Left colon (tissue), 2 donors: ENCODE results near the gene IRGM. TPM values are rescaled to one million over a fixed set of nuclear protein-coding genes. Genes with fewer than 3 reads are reported as not detected.
"Not testable (repeated sequence)": the region's sequence is repeated elsewhere in the genome, so short reads cannot be mapped to it uniquely, and the experiment has no call there.

Experiments
- ATAC-seq: fragments of 200-7000 bp; cut with Tn5 transposase; one replicate; pipeline ENCODE4 v1.9.1; 2020; ENCODE audit warnings: mild to moderate bottlenecking, moderate library complexity
- DNase-seq, 2 donors: peaks; one replicate each; pipeline ENCODE4 v3.0.0-alpha.2; 2020
- intact Hi-C, 2 donors: fragments of 100-400 bp; cut with DNase I in 1 of 2; cut with micrococcal nuclease in 1 of 2; formaldehyde crosslinking; loops; one replicate each; pipeline versions ENCODE4 v1.11.2 to v1.14.0; 2022; cut with DNase I, micrococcal nuclease
- long read RNA-seq: library from polyadenylated mRNA; unstranded; transcript quantifications from one replicate; pipeline ENCODE4 v2.0.0, GENCODE V29; 2021
- total RNA-seq, 2 donors: library from RNA; stranded (reverse); fragmentation: NEBNext Ultra II Directional; extraction: Animal tissue kit (Norgen Biotek cat#: 25700); gene quantifications; one replicate each; pipeline ENCODE4 v1.2.1, GENCODE V29; 2021
- donor health status: DM: no; HTN: no; CAD: no.
- donor health status: DM: yes; HTN: yes; CAD: no.

The IRGM gene, protein sequence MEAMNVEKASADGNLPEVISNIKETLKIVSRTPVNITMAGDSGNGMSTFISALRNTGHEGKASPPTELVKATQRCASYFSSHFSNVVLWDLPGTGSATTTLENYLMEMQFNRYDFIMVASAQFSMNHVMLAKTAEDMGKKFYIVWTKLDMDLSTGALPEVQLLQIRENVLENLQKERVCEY
- total RNA-seq, result not detected
- long read RNA-seq, result 0 reads

GRCh38 chr5:150846308-150846653 lies at the start of gene IRGM:
IRGM (plus strand) TSS chr5:150846521; CDS start chr5:150848124, 1,603 bp downstream.
- ATAC-seq, DNase-seq: not testable (repeated sequence)
- intact Hi-C loops, result loop anchor here in 1 of 2 donors (2.0 to 10.0 kb wide), 3 partner anchors 45 to 281 kb away; partner anchors contain the start of gene RBM22

DNA sequence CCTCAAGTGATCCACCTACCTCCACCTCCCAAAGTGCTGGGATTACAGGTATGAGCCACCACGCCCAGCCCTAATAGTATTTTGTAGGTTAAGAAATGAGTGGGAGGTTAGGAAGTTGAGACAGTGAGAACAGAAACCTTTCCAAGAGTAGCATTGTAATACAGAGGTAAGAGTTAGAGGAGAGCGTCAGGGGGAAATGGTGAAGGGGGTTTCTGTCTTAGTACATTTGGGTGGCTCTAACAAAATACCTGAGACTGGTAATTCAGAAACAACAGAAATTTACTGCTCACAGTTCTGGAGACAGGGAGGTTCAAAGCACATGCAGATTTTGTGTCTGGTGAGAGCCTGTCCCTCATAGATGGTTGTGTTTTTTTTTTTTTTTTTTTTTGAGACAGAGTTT lies 48.9 kb upstream of the IRGM start:
- no peak for DNase-seq
- no peak for ATAC-seq
- intact Hi-C loops, result no loop called here

DNA sequence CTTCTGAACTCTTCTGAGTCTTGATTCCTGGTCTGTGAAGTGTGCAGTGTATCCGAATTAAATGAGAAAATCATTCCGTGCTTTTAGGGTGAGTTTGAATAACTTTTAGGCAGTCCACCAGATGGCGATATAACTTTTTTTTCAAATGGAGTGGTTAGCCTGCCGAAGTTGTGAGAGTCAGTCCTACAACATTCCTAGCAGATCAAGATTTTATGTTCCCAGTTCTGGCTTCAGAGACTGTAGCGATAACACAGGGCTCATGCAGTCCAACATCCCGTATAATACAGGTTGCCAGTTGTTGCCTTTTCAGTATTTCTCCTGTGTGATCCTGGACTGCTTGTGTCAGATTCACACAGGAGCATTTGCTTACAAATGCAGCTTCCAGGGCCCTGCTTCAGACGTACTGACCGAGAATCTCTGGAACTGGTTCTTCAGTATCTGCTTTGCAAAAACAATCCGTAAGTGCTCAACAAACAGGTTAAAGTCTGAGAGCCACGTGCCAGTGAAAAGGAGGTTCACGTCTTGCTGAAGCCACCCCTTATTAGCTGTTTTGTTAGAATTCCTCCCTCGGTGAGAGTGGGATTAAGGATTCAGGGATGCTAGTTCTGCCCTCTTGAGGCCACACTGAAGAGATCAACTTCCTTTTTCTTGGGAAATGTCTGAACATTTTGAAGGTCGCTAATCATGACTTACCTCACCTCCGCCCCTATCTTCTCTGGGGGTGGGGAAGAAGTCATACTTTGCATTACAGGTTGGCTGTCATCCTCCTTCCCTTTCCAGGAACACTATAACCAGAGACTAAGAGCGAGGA lies 45.0 kb upstream of the IRGM start:
- peak in 1 of 2 donors; percentile 25 for DNase-seq
- intact Hi-C loops, result loop anchor here in 1 of 2 donors (2.0 kb wide), 1 partner anchor 45 kb away; the partner anchor contains the start of gene IRGM
- peak; percentile 94 for ATAC-seq

GRCh38 chr5:150804388-150804787 lies 41.9 kb upstream of the IRGM start:
- intact Hi-C loops, result no loop called here
- ATAC-seq, result no peak
- no peak for DNase-seq

GRCh38 chr5:150809363-150809762 lies 37.0 kb upstream of the IRGM start:
- ATAC-seq, result no peak
- intact Hi-C loops, result no loop called here

GRCh38 chr5:150815010-150815409 lies 31.3 kb upstream of the IRGM start:
- DNase-seq, result no peak
- peak; percentile 91 for ATAC-seq
- intact Hi-C loops, result no loop called here

More at GRCh38 chr5:150809363-150809762, 37.0 kb upstream of the IRGM start:
- no peak for DNase-seq

GRCh38 chr5:150816946-150817345 lies 29.4 kb upstream of the IRGM start:
- intact Hi-C loops, result no loop called here
- ATAC-seq (no peak), DNase-seq (no peak)

- ATAC-seq, result no peak
- DNase-seq, result no peak
- intact Hi-C loops, result no loop called here
These were observed 16.6 kb upstream of the IRGM start for GRCh38 chr5:150829744-150830143.

DNA sequence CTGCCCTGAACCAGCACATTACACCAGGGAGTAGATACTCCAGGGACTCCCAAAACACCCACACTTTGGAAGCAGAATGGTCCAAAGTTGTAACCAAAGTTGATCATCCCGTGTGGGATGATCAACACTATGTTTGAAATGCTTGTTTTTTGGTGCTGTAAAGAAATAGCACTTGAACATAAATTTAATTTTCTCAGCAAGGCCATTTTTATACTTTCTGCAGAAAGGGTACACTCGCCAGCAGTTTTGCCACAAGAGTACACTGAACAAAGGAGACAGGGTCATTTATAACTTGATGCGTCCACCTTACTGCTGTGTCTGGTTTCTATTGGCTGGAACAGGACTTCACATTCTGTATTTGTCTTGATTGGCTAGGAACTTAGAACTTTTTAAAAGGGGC lies 14.5 kb upstream of the IRGM start:
- DNase-seq, intact Hi-C loops, ATAC-seq: not testable (repeated sequence)

DNA sequence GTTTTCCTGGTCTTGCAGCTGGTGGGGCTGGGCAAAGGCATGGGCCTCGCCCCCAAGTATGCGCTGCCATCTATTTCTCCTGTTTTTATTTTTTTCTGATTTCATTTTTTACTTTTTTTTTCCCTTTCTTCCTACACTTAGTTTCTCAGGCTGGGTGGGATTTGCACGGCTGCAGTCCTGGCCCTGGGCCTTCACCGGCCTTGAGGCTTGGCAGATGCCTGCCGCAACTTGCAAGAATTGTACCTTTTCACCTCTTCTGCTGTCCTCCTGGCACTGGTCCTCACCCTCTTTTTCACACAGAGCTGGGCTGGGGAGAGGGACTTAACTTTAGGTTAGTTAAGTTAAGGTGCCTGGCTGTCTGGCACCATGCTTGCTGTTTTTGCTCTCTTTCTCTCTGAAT lies 10.3 kb upstream of the IRGM start:
- DNase-seq (no peak), ATAC-seq (no peak)
- intact Hi-C loops, result no loop called here

DNA sequence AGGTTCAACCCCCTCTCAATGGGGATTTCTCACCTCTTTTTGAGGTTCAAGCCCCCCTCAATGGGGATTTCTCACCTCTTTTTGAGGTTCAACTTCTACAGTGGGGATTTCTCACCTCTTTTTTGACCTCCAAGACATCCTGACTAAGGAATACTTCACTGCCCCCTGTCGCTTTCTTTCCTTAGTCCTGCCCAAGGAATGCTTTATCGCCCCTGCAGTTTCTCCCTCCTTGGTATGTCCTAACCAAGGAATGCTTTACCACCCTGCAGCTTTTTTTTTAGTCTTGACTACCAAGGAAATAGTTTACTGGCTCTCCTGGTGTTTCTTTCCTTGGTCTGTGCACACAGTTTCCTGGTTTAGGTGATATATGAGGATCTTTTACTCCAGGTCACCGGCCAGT lies 9.6 kb upstream of the IRGM start:
- no peak for ATAC-seq
- DNase-seq, result no peak
- intact Hi-C loops, result no loop called here

DNA sequence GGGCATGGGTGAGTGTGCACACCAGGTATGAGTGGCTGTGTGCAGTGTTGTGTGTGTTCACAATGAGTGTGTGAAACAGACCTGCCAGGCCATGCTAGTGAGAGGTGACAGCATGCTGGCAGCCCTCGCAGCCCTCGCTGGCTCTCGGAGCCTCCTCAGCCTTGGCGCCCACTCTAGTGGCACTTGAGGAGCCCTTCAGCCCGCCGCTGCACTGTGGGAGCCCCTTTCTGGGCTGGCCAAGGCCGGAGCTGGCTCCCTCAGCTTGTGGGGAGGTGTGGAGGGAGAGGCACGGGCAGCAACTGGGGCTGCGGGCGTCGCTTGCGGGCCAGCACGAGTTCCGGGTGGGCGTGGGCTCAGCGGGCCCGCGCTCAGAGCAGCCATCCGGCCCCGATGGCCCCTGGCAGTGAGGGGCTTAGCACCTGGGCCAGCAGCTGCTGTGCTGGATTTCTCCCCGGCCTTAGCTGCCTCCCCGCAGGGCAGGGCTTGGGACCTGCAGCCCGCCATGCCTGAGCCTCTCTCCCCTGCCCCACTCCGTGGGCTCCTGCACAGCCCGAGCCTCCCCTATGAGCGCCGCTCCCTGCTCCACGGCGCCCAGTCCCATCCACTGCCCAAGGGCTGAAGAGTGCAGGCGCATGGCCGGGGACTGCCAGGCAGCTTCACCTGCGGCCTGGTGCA lies 999 bp upstream of the IRGM start:
- intact Hi-C loops, result loop anchor here in 1 of 2 donors (10.0 kb wide), 2 partner anchors 141 to 281 kb away; partner anchors contain the start of gene RBM22
- not testable (repeated sequence) for DNase-seq, ATAC-seq

DNA sequence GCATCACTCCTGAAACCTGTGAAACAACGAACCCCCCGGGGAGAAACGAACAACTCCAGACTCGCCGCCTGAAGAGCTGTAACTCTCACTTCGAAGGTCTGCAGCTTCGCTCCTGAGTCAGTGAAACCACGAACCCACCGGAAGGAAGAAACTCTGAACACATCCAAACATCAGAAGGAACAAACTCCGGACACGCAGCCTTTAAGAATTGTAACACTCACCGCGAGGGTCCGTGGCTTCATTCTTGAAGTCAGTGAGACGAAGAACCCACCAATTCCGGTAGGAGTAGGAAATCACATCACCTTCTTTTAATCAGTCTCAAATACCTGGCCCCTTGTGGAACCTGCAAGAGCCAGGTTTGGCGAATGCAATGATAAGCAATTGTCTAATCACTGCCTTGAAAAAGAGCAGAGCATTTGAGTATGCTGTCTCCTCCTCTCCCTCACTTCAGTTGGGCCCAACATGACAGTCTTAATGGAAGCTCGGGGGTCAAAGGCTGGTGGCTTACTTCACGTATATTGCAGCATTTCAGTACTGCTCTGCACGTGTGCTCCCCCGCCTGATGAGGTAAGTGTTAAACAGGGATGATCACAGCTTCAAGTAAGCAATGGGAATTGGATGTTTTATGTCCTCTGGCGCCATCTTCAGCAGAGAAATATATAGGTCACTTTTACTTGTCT lies 473 bp downstream of the IRGM start:
- intact Hi-C loops, result loop anchor here in 1 of 2 donors (2.0 to 10.0 kb wide), 3 partner anchors 46 to 282 kb away; partner anchors contain the start of gene RBM22
- ATAC-seq (peak; percentile 97), DNase-seq (peak; percentile 32)

DNA sequence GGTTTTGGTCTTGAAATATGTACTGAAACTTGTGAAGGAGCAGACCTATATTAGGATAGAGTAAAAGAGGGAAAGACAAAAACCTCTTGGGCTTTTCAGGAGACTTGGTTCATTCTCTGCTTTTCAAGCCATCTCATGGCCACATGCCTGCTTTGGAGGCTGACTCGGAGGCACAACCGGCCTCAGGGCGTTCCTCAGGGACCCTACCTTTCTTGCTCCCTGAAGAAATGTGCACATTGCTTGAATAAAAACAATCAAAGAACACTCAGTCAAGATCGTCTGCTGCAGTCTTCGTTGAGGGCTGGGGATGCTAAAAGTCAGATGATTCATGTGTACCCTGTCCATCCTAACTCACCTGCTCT lies 994 bp downstream of the IRGM start:
- intact Hi-C loops, result loop anchor here in 1 of 2 donors (2.0 to 10.0 kb wide), 3 partner anchors 47 to 283 kb away; partner anchors contain the start of gene RBM22
- no peak for ATAC-seq
- no peak for DNase-seq

- DNase-seq (no peak), ATAC-seq (no peak)
- intact Hi-C loops, result loop anchor here in 1 of 2 donors (10.0 kb wide), 2 partner anchors 143 to 283 kb away; partner anchors contain the start of gene RBM22
These were observed 1.9 kb downstream of the IRGM start for GRCh38 chr5:150848271-150848670.

DNA sequence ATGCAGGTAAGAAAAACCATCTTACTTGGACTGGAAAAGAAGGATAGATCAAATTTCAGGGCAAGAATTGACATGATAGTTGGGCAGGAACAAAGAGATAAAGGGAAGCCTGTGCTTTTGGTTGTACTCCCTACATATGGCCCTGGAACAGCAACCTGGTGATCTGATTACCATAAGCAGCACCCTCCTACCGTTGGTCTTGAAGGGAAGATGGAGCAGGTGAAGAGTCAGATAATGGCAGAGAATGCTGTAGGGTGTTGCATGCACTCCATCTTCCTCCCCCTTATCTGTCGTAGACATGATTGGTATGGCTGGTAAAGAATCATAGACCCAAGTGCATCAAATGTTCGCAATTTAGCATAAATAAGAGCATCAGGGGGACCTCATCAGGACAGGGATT lies 4.7 kb downstream of the IRGM start:
- intact Hi-C loops, result no loop called here
- no peak for DNase-seq

GRCh38 chr5:150853561-150853960 lies 7.2 kb downstream of the IRGM start:
- ATAC-seq (no peak), DNase-seq (no peak)
- intact Hi-C loops, result no loop called here

More for the DNA sequence above, 4.7 kb downstream of the IRGM start:
- no peak for ATAC-seq

GRCh38 chr5:150856700-150857099 lies 10.4 kb downstream of the IRGM start:
- intact Hi-C loops, DNase-seq, ATAC-seq: not testable (repeated sequence)
